Fibroblast of lung (primary cell): Measurements from ENCODE around the gene SSX5. TPM values are rescaled to one million over a fixed set of nuclear protein-coding genes. Genes with fewer than 3 reads are reported as not detected.
"Not testable (repeated sequence)": the region's sequence is repeated elsewhere in the genome, so short reads cannot be mapped to it uniquely, and the experiment has no call there.

Experiments used
- DNase-seq, 2 donors: peaks; one replicate each; pipeline versions ENCODE4 v3.0.0 to v3.0.0-alpha.2; 2010; ENCODE audit warnings: low read depth in 2 of 2
- H2AFZ ChIP-seq: 2 replicates; pipeline ENCODE4 v1.5.1; 2012; ENCODE audit warnings: low read length, control low read depth, inconsistent platforms
- H3K27ac ChIP-seq: 2 replicates; pipeline ENCODE4 v1.5.1; 2011; ENCODE audit warnings: low read length, control low read depth; ENCODE audit not compliant: insufficient read depth
- H3K27me3 ChIP-seq: 2 replicates; pipeline ENCODE4 v1.5.1; 2011; ENCODE audit warnings: mild to moderate bottlenecking, low read length; ENCODE audit not compliant: control insufficient read depth, insufficient read depth
- H3K36me3 ChIP-seq: 2 replicates; pipeline ENCODE4 v1.5.1; 2011; ENCODE audit warnings: low read length; ENCODE audit not compliant: control insufficient read depth, insufficient read depth
- H3K4me1 ChIP-seq: 2 replicates; pipeline ENCODE4 v1.5.1; 2011; ENCODE audit warnings: low read length; ENCODE audit not compliant: control insufficient read depth, insufficient read depth; ENCODE audit errors: extremely low read depth
- H3K4me2 ChIP-seq: 2 replicates; pipeline ENCODE4 v1.5.1; 2011; ENCODE audit warnings: low read length, control low read depth; ENCODE audit not compliant: insufficient read depth; ENCODE audit errors: extremely low read depth
- H3K4me3 ChIP-seq, 4 experiments: fragments of 200-600 bp in 1 of 4; sonication (generic) in 1 of 4; replicated peaks in 1 of 4; 2 replicates each; pipeline ENCODE4 v1.5.1; 2011 to 2016; ENCODE audit warnings: low read length in 4 of 4, low read depth in 3 of 4, mild to moderate bottlenecking in 3 of 4, control low read depth in 2 of 4, inconsistent platforms in 1 of 4, mixed read lengths in 1 of 4; ENCODE audit not compliant: insufficient read depth in 1 of 4; ENCODE audit errors: control extremely low read depth in 1 of 4
- H3K79me2 ChIP-seq: 2 replicates; pipeline ENCODE4 v1.5.1; 2012; ENCODE audit warnings: mild to moderate bottlenecking, low read length, inconsistent platforms; ENCODE audit not compliant: control insufficient read depth, insufficient read depth
- H3K9ac ChIP-seq: 2 replicates; pipeline ENCODE4 v1.5.1; 2011; ENCODE audit warnings: mild to moderate bottlenecking, low read length, control low read depth; ENCODE audit not compliant: insufficient read depth
- H3K9me3 ChIP-seq: 2 replicates; pipeline ENCODE4 v1.5.1; 2012; ENCODE audit warnings: low read depth, low read length; ENCODE audit not compliant: control insufficient read depth, insufficient read depth
- H4K20me1 ChIP-seq: 2 replicates; pipeline ENCODE4 v1.5.1; 2011; ENCODE audit warnings: low read length; ENCODE audit not compliant: control insufficient read depth, insufficient read depth; ENCODE audit errors: extremely low read depth
- CTCF ChIP-seq, 2 donors: IDR thresholded peaks in 1 of 2; conservative IDR thresholded peaks in 1 of 2; 1 replicate in 1 of 2; 2 replicates in 1 of 2; pipeline ENCODE4 v1.5.1; 2011 to 2012; ENCODE audit warnings: low read length in 2 of 2, control low read depth in 1 of 2, inconsistent platforms in 1 of 2, low read depth in 1 of 2, mild to moderate bottlenecking in 1 of 2
- EZH2 ChIP-seq: IDR thresholded peaks from 2 replicates; pipeline ENCODE4 v1.5.1; 2012; ENCODE audit warnings: low read length, control low read depth, mild to moderate bottlenecking; ENCODE audit errors: missing control alignments
- polyA minus RNA-seq: library from RNA; depleted of rRNA, polyadenylated mRNA; stranded (reverse); fragments of >200 nt; gene quantifications from 2 replicates; pipeline ENCODE4 v1.2.3, GENCODE V29; 2011; ENCODE audit warnings: low replicate concordance
- polyA plus RNA-seq, 2 donors: library from polyadenylated mRNA; depleted of rRNA in 1 of 2; stranded (reverse) in 1 of 2; unstranded in 1 of 2; fragments of >200 nt; gene quantifications; 2 replicates each; pipeline ENCODE4 v1.2.1, GENCODE V29; 2011 to 2012; ENCODE audit warnings: missing spikeins in 1 of 2
- total RNA-seq: library from RNA; depleted of rRNA; stranded (reverse); fragments of >200 nt; gene quantifications from 2 replicates; pipeline ENCODE4 v1.2.1, GENCODE V29; 2014

The SSX5 gene, protein sequence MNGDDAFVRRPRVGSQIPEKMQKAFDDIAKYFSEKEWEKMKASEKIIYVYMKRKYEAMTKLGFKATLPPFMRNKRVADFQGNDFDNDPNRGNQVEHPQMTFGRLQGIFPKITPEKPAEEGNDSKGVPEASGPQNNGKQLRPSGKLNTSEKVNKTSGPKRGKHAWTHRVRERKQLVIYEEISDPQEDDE
- not detected in 2 replicates for total RNA-seq
- not detected in 2 replicates for polyA plus RNA-seq
- not detected in 2 replicates for polyA plus RNA-seq (2012)
- not detected in 2 replicates for polyA minus RNA-seq

DNA sequence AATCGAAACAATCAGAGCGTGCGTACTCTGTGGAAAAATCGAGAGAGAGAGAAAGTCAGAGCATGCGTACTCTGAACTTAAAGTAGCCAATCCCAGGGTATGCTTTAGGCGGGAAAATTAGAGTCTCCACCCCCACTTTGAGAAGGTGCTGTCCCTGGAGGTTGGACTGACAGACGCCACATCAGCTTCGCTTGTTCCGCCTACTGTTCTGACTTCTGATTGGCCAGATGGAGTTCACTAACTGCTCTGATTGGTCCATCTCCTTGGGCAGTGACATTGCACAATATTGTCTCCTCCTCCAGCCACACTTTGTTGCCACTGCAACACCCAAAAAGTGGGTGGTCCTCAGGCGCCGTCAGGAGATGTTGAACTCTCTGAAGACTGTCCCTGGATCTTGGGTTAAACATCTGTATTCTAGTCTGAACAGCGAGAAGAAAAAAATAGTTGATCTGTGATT, at the start of gene SSX5:
Gene SSX5 (minus strand): TSS at position 51 of the 457 bp plus-strand sequence. CDS start 1,437 bp downstream, outside the sequence.
- H3K9ac ChIP-seq = no peak within 1 kb of the TSS
- H3K4me3 ChIP-seq = no peak within 1 kb of the TSS
- no peak for DNase-seq
- no peaks in the 10 kb centered on the region for H3K9me3 ChIP-seq
- TF ChIP-seq CTCF (conservative IDR thresholded peaks at IDR 0.05 in 1 of 2, IDR thresholded peaks at IDR 0.05 in 1 of 2; ENCODE audit: low read depth in 1 of 2, low read length in 2 of 2) (no peak), EZH2 (no peak)
- no peaks in the 10 kb centered on the region for H3K4me1 ChIP-seq
- no peaks in the 10 kb centered on the region for H3K36me3 ChIP-seq
- H3K27ac ChIP-seq = no peak within 1 kb of the TSS
- no peaks in the 10 kb centered on the region for H3K79me2 ChIP-seq
- no peak within 1 kb of the TSS for H3K4me2 ChIP-seq
- H3K27me3 ChIP-seq = no peaks in the 10 kb centered on the region
- H4K20me1 ChIP-seq = no peaks in the 10 kb centered on the region
- H2AFZ ChIP-seq = no peak within 1 kb of the TSS

- not testable (repeated sequence) for H3K36me3 ChIP-seq, H3K27me3 ChIP-seq, DNase-seq, H3K79me2 ChIP-seq, H3K9ac ChIP-seq, H2AFZ ChIP-seq, H3K27ac ChIP-seq, H3K4me2 ChIP-seq, H3K4me1 ChIP-seq, H3K4me3 ChIP-seq, H3K9me3 ChIP-seq, H4K20me1 ChIP-seq
These were observed 27.6 kb upstream of the SSX5 start for GRCh38 chrX:48224196-48224595.

DNA sequence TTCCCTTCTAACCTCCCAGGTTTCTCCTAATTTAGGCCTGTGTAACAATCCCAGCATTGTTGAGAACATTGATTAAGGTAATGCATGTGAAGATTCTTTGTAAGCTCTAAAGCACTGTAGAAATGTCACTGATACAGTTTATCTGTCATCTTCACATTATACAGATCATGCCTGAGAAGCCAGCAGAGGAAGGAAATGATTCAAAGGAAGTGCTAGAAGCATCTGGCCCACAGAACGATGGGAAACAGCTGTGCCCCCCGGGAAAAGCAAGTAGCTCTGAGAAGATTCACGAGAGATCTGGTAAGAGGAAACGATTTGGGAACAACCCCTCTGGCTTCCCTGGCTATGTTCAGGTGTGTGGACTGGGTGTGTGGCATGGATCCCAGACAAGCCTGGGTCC, 17.7 kb upstream of the SSX5 start:
- not testable (repeated sequence) for H3K27me3 ChIP-seq, H3K4me3 ChIP-seq, H4K20me1 ChIP-seq, H2AFZ ChIP-seq, DNase-seq, H3K9me3 ChIP-seq, H3K36me3 ChIP-seq, H3K4me2 ChIP-seq, H3K79me2 ChIP-seq, H3K27ac ChIP-seq, H3K4me1 ChIP-seq, H3K9ac ChIP-seq

DNA sequence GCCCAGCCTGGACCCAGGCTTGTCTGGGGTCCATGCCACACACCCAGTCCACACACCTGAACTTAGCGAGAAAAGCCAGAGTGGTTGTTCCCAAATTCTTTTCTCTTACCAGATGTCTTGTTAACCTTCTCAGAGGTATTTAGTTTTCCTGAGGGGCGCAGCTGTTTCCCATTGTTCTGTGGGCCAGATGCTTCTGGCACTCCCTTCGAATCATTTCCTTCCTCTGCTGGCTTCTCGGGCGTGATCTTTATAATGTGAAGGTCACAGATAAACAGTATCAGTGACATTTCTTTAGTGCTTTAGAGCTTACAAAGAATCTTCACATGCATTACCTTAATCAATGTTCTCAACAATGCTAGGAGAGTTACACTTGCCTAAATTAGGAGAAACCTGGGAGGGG, 6.6 kb downstream of the SSX5 start:
- not testable (repeated sequence) for H3K9ac ChIP-seq, H3K36me3 ChIP-seq, DNase-seq, H3K27me3 ChIP-seq, H3K9me3 ChIP-seq, H3K4me3 ChIP-seq, H2AFZ ChIP-seq, H4K20me1 ChIP-seq, H3K79me2 ChIP-seq, H3K27ac ChIP-seq, H3K4me1 ChIP-seq, H3K4me2 ChIP-seq

- not testable (repeated sequence) for H3K9ac ChIP-seq, H3K4me1 ChIP-seq, DNase-seq, H3K9me3 ChIP-seq, H3K4me3 ChIP-seq, H3K27me3 ChIP-seq, H3K4me2 ChIP-seq, H3K79me2 ChIP-seq, H4K20me1 ChIP-seq, H2AFZ ChIP-seq, H3K36me3 ChIP-seq, H3K27ac ChIP-seq
These were observed 14.7 kb downstream of the SSX5 start for GRCh38 chrX:48181882-48182281.
